Prostate gland (tissue), 2 donors: ENCODE results near the gene HOXA10.

Experiments
- CTCF ChIP-seq, 4 experiments: fragments of 200-600 bp in 2 of 4; fragments of 450-650 bp in 2 of 4; sonication (generic) in 2 of 4; IDR thresholded peaks; 1 replicate in 3 of 4; 2 replicates in 1 of 4; pipeline ENCODE4 v1.5.1; 2016 to 2019; ENCODE audit warnings: antibody characterized with exemption in 4 of 4, mild to moderate bottlenecking in 2 of 4, moderate library complexity in 2 of 4
- POLR2A ChIP-seq: fragments of 450-650 bp; IDR thresholded peaks from one replicate; pipeline ENCODE4 v1.6.1; 2016; ENCODE audit warnings: antibody characterized with exemption, mild to moderate bottlenecking

- TF ChIP-seq CTCF (IDR thresholded peaks at IDR 0.05) (peak in 2 of 4 experiments; percentile 3), POLR2A (no peak)
These were observed 1.8 kb upstream of the HOXA10 start for GRCh38 chr7:27175626-27176523.
